ENCODE data around the gene PLK5.
A peak's percentile ranks its signal among the peaks of the same experiment; 100 is the strongest.

- TF ChIP-seq POLR2AphosphoS5 (IDR thresholded peaks at IDR 0.05) (no peak), CTCF (IDR thresholded peaks at IDR 0.05) (peak; percentile 57 to 77 (median 61)), EP300 (IDR thresholded peaks at IDR 0.05) (no peak)
Observed at GRCh38 chr19:1503089-1503924, 20.6 kb upstream of the PLK5 start.

All from esophagus muscularis mucosa (tissue), 4 donors.